Nephron progenitor cell (in vitro differentiated cells): ENCODE results near the gene PHF11.

Experiments
- DNase-seq: peaks from one replicate; pipeline ENCODE4 v3.0.0; 2021
- H3K27ac Mint-ChIP-seq: 2 replicates; pipeline ENCODE4 v1.8.0; 2021; ENCODE audit warnings: mild to moderate bottlenecking, moderate library complexity, mixed read lengths
- H3K27me3 Mint-ChIP-seq: 2 replicates; pipeline ENCODE4 v1.8.0; 2021; ENCODE audit warnings: mild to moderate bottlenecking, low read depth, mixed read lengths; ENCODE audit not compliant: poor library complexity
- H3K36me3 Mint-ChIP-seq: 2 replicates; pipeline ENCODE4 v1.8.0; 2021; ENCODE audit warnings: low read depth, mixed read lengths
- H3K4me1 Mint-ChIP-seq: 2 replicates; pipeline ENCODE4 v1.8.0; 2021; ENCODE audit warnings: mixed read lengths
- H3K4me3 Mint-ChIP-seq: 2 replicates; pipeline ENCODE4 v1.8.0; 2021; ENCODE audit warnings: mild to moderate bottlenecking, moderate library complexity, mixed read lengths
- H3K9me3 Mint-ChIP-seq: 2 replicates; pipeline ENCODE4 v1.8.0; 2021; ENCODE audit warnings: mild to moderate bottlenecking, moderate library complexity, mixed read lengths
- CTCF ChIP-seq: fragments of 200-600 bp; sonication (generic); IDR thresholded peaks from 2 replicates; pipeline ENCODE4 v1.5.0; 2021; ENCODE audit warnings: antibody characterized with exemption

The PHF11 gene

GRCh38 chr13:49540552-49540951, 44.8 kb downstream of the PHF11 start:
- Mint-ChIP-seq H3K36me3 (peaks cover 60% of the 10 kb centered on the region), H3K27ac (peak overlapping the region; percentile 95), H3K4me3 (no peak overlapping the region), H3K27me3 (no peaks in the 10 kb centered on the region), H3K9me3 (no peaks in the 10 kb centered on the region), H3K4me1 (peaks cover 18% of the 10 kb centered on the region)
- DNase-seq = no peak
- no peak for TF ChIP-seq CTCF

DNA sequence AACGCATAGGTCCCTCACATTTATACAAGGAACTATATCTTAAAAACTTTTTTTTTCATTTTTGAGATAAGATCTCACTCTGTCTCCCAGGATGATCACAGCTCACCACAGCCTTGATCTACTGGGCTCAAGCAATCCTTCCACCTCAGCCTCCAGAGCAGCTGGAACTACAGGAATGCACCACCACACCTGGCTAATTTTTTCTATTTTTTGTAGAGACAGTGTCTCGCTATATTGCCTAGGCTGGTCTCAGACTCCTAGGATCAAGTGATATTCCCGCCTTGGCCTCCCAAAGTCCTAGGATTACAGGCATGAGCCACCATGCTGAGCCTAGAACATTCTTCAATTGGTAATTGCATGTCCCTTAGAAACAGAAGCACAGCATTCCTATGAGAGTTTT, 47.9 kb downstream of the PHF11 start:
- Mint-ChIP-seq H3K4me1 (peaks cover 18% of the 10 kb centered on the region), H3K27ac (no peak overlapping the region), H3K27me3 (no peaks in the 10 kb centered on the region), H3K36me3 (peaks cover 48% of the 10 kb centered on the region), H3K4me3 (no peak overlapping the region), H3K9me3 (no peaks in the 10 kb centered on the region)
- TF ChIP-seq CTCF = no peak
- DNase-seq = no peak

GRCh38 chr13:49545661-49546060, 49.9 kb downstream of the PHF11 start:
- TF ChIP-seq CTCF = no peak
- H3K27ac Mint-ChIP-seq = peak overlapping the region; percentile 36
- H3K36me3 Mint-ChIP-seq = peaks cover 52% of the 10 kb centered on the region

GRCh38 chr13:49546561-49546960, 50.8 kb downstream of the PHF11 start:
- no peak overlapping the region for H3K4me3 Mint-ChIP-seq
- H3K36me3 Mint-ChIP-seq = peaks cover 49% of the 10 kb centered on the region
- no peak for DNase-seq
- H3K27me3 Mint-ChIP-seq = no peaks in the 10 kb centered on the region
- no peak overlapping the region for H3K27ac Mint-ChIP-seq
- no peaks in the 10 kb centered on the region for H3K9me3 Mint-ChIP-seq
- no peak for TF ChIP-seq CTCF
- no peaks in the 10 kb centered on the region for H3K4me1 Mint-ChIP-seq

More at GRCh38 chr13:49545661-49546060, 49.9 kb downstream of the PHF11 start:
- H3K9me3 Mint-ChIP-seq = no peaks in the 10 kb centered on the region
- no peak overlapping the region for H3K4me3 Mint-ChIP-seq
- DNase-seq = no peak
- no peaks in the 10 kb centered on the region for H3K27me3 Mint-ChIP-seq
- H3K4me1 Mint-ChIP-seq = peaks cover 2% of the 10 kb centered on the region

DNA sequence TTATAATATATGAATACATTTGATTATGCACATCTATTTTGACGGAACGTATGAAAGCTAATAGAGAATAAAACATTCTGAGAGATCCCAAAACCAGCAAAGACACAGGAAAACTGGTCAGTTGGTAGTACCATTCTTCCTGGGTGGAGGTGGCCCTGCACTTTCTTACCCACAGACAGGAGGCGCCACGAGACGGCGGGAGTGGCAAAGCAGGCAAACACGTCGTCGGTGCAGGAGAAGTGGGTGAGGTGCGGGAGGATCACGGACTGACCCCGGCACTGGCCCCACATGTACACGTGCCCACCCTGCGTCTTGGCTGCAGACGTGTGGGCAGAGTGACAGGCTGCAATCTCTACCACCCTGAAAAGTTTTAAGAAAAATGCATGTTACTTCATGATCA, 53.5 kb downstream of the PHF11 start:
- Mint-ChIP-seq H3K27me3 (no peaks in the 10 kb centered on the region), H3K36me3 (peaks cover 64% of the 10 kb centered on the region), H3K9me3 (no peaks in the 10 kb centered on the region), H3K27ac (no peak overlapping the region), H3K4me1 (no peaks in the 10 kb centered on the region), H3K4me3 (no peak overlapping the region)
- no peak for TF ChIP-seq CTCF
- no peak for DNase-seq

DNA sequence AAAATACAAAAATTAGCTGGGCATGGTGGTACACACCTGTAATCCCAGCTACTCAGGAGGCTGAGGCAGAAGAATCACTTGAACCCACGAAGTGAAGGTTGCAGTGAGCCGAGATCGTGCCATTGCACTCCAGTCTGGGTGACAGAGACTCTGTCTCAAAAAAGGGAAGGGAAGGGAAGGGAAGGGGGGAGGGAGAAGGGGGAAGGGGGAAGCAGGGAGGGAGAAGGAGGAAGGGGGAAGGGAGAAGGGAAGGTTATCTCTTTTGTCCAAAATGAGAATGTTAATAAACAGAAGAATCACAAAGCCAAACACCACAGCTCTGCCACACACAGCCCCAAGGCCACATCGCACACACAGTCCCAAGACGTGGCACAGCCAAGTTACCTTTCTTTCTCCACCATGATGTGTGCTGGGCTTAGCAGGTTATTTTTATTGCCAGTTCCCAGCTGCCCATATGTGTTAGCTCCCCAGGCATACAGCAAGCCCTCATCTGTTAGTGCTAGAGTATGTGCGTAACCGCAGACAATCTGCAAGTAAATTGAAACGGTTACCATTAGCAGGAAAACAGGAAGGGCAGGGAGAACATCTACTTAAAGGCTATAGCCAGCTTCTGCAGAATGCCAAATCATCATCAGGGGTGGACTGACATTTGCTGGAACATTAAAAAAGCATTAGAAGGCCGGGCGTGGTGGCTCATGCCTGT, 55.3 kb downstream of the PHF11 start:
- TF ChIP-seq CTCF = no peak
- DNase-seq = no peak
- H3K4me3 Mint-ChIP-seq = no peak overlapping the region
- peaks cover 72% of the 10 kb centered on the region for H3K36me3 Mint-ChIP-seq
- H3K27ac Mint-ChIP-seq = no peak overlapping the region
- H3K27me3 Mint-ChIP-seq = no peaks in the 10 kb centered on the region
- H3K4me1 Mint-ChIP-seq = no peaks in the 10 kb centered on the region
- no peaks in the 10 kb centered on the region for H3K9me3 Mint-ChIP-seq
